GM23248 (cell line): Measurements from ENCODE around the gene CACNA1D. TPM values are rescaled to one million over a fixed set of nuclear protein-coding genes. Genes with fewer than 3 reads are reported as not detected.

Experiments used
- DNase-seq: peaks from one replicate; pipeline ENCODE4 v3.0.0-alpha.2; 2015
- H2AFZ ChIP-seq: fragments of 200-600 bp; sonication (generic); 2 replicates; pipeline ENCODE4 v1.6.1; 2016; ENCODE audit warnings: antibody characterized with exemption
- H3F3A ChIP-seq: fragments of 200-600 bp; sonication (generic); 2 replicates; pipeline ENCODE4 v1.6.1; 2016; ENCODE audit warnings: mild to moderate bottlenecking, antibody characterized with exemption, mixed run types; ENCODE audit not compliant: insufficient read depth
- H3K27ac ChIP-seq: fragments of 200-600 bp; sonication (generic); 2 replicates; pipeline ENCODE4 v1.5.1; 2016; ENCODE audit warnings: mild to moderate bottlenecking
- H3K27me3 ChIP-seq: fragments of 200-600 bp; sonication (generic); replicated peaks from 2 replicates; pipeline ENCODE4 v1.6.1; 2016; ENCODE audit warnings: mild to moderate bottlenecking; ENCODE audit not compliant: insufficient read depth
- H3K36me3 ChIP-seq: fragments of 200-600 bp; sonication (generic); 2 replicates; pipeline ENCODE4 v1.6.1; 2016; ENCODE audit warnings: low read depth, mild to moderate bottlenecking
- H3K4me1 ChIP-seq: fragments of 200-600 bp; sonication (generic); 2 replicates; pipeline ENCODE4 v1.6.1; 2016; ENCODE audit warnings: mild to moderate bottlenecking; ENCODE audit not compliant: insufficient read depth
- H3K4me2 ChIP-seq: fragments of 200-600 bp; sonication (generic); one replicate; pipeline ENCODE4 v1.6.1; 2016; ENCODE audit warnings: mild to moderate bottlenecking; ENCODE audit not compliant: unreplicated experiment
- H3K4me3 ChIP-seq: fragments of 200-600 bp; sonication (generic); 2 replicates; pipeline ENCODE4 v1.5.1; 2016; ENCODE audit warnings: mild to moderate bottlenecking
- H3K79me2 ChIP-seq: fragments of 200-600 bp; sonication (generic); 2 replicates; pipeline ENCODE4 v1.6.1; 2016; ENCODE audit warnings: mild to moderate bottlenecking; ENCODE audit not compliant: insufficient read depth
- H3K9ac ChIP-seq: fragments of 200-600 bp; sonication (generic); 2 replicates; pipeline ENCODE4 v1.6.1; 2016; ENCODE audit warnings: mild to moderate bottlenecking
- H3K9me2 ChIP-seq: fragments of 200-600 bp; sonication (generic); 2 replicates; pipeline ENCODE4 v1.6.1; 2016; ENCODE audit warnings: mixed run types, mild to moderate bottlenecking, moderate library complexity; ENCODE audit not compliant: insufficient read depth
- H3K9me3 ChIP-seq: fragments of 200-600 bp; sonication (generic); one replicate; pipeline ENCODE4 v1.6.1; 2017; ENCODE audit warnings: low read depth
- H4K20me1 ChIP-seq: fragments of 200-600 bp; sonication (generic); 2 replicates; pipeline ENCODE4 v1.6.0; 2016; ENCODE audit not compliant: insufficient read depth
- EZH2 ChIP-seq: fragments of 200-600 bp; sonication (generic); IDR thresholded peaks from 2 replicates; pipeline ENCODE4 v1.6.1; 2018; ENCODE audit warnings: antibody characterized with exemption, mild to moderate bottlenecking; ENCODE audit not compliant: insufficient read depth, poor library complexity, severe bottlenecking
- EZH2phosphoT487 ChIP-seq: fragments of 200-600 bp; sonication (generic); IDR thresholded peaks from 2 replicates; pipeline ENCODE4 v1.6.1; 2018; ENCODE audit warnings: antibody characterized with exemption, moderate library complexity, mild to moderate bottlenecking, low read depth; ENCODE audit not compliant: insufficient read depth
- WGBS, 2 experiments: methylation state at CpG; one replicate each; pipeline ENCODE4 v1.1.6; 2015 to 2017; ENCODE audit warnings: low lambda C conversion rate in 2 of 2, low coverage in 1 of 2; ENCODE audit errors: missing lambda C conversion rate in 2 of 2; 5-methylcytosine and 5-hydroxymethylcytosine counted together
- in situ Hi-C: fragments of 300-500 bp; cut with MboI; formaldehyde crosslinking; loops from 2 replicates; pipeline ENCODE4 v1.15.0; 2020
- polyA plus RNA-seq: library from polyadenylated mRNA; unstranded; fragments of >200 nt; fragmentation: Nextera tagmentation; extraction: Ambion mirVana; gene quantifications from 2 replicates; pipeline ENCODE4 v1.2.1, GENCODE V29; 2016
- total RNA-seq: library from RNA; depleted of rRNA; stranded (reverse); fragments of >200 nt; shearing (Covaris generic); gene quantifications from 2 replicates; pipeline ENCODE4 v1.2.3, GENCODE V29; 2014

CACNA1D gene
- total and polyA plus RNA-seq, 2 experiments from 2014 or later = not detected

GRCh38 chr3:53707222-53707621 is 212.8 kb downstream of the CACNA1D start:
- H3K4me1 ChIP-seq = no peaks in the 10 kb centered on the region
- no peak overlapping the region for H3K9ac ChIP-seq
- no peaks in the 10 kb centered on the region for H3K9me2 ChIP-seq

GRCh38 chr3:53708001-53708621 is 213.7 kb downstream of the CACNA1D start:
- H3K27me3 ChIP-seq = no peaks in the 10 kb centered on the region; the same call in 1 of the 2 replicates
- WGBS, 2 experiments = 43 to 51% methylated on average over 4 of the region's 4 CpGs

More at GRCh38 chr3:53707222-53707621, 212.8 kb downstream of the CACNA1D start:
- H4K20me1 ChIP-seq = no peaks in the 10 kb centered on the region
- no peak overlapping the region for H2AFZ ChIP-seq
- H3K4me2 ChIP-seq = no peak overlapping the region
- no peaks in the 10 kb centered on the region for H3K36me3 ChIP-seq
- in situ Hi-C loops = no loop called here
- H3F3A ChIP-seq = no peaks in the 10 kb centered on the region
- no peaks in the 10 kb centered on the region; the same call in 1 of the 2 replicates for H3K27me3 ChIP-seq
- H3K4me3 ChIP-seq = no peak overlapping the region
- H3K79me2 ChIP-seq = no peaks in the 10 kb centered on the region
- H3K9me3 ChIP-seq = no peaks in the 10 kb centered on the region
- no peak for DNase-seq
- no peak for TF ChIP-seq EZH2phosphoT487
- TF ChIP-seq EZH2 = no peak
- no peak overlapping the region for H3K27ac ChIP-seq

GRCh38 chr3:53709256-53709655 is 214.8 kb downstream of the CACNA1D start:
- WGBS, 2 experiments = 43 to 48% methylated on average over 6 of the region's 6 CpGs
- no peak overlapping the region for H2AFZ ChIP-seq
- no peaks in the 10 kb centered on the region for H3K79me2 ChIP-seq
- H3K4me3 ChIP-seq = no peak overlapping the region
- H4K20me1 ChIP-seq = no peaks in the 10 kb centered on the region
- no peaks in the 10 kb centered on the region; the same call in 1 of the 2 replicates for H3K27me3 ChIP-seq
- H3K9me2 ChIP-seq = no peaks in the 10 kb centered on the region
- TF ChIP-seq EZH2phosphoT487 = no peak
- TF ChIP-seq EZH2 = no peak
- no peak overlapping the region for H3K4me2 ChIP-seq
- no peaks in the 10 kb centered on the region for H3K4me1 ChIP-seq
- DNase-seq = no peak
- no peaks in the 10 kb centered on the region for H3F3A ChIP-seq
- no peak overlapping the region for H3K27ac ChIP-seq
- no peaks in the 10 kb centered on the region for H3K36me3 ChIP-seq
- no peaks in the 10 kb centered on the region for H3K9me3 ChIP-seq
- H3K9ac ChIP-seq = no peak overlapping the region
- in situ Hi-C loops = no loop called here

More at GRCh38 chr3:53708001-53708621, 213.7 kb downstream of the CACNA1D start:
- H3K9me2 ChIP-seq = no peaks in the 10 kb centered on the region
- no peaks in the 10 kb centered on the region for H3K4me1 ChIP-seq
- H2AFZ ChIP-seq = no peak overlapping the region
- H3K4me3 ChIP-seq = no peak overlapping the region
- H3K4me2 ChIP-seq = no peak overlapping the region
- no peak for DNase-seq
- no peaks in the 10 kb centered on the region for H3F3A ChIP-seq
- H3K79me2 ChIP-seq = no peaks in the 10 kb centered on the region
- no peak for TF ChIP-seq EZH2
- no peak for TF ChIP-seq EZH2phosphoT487
- H3K9ac ChIP-seq = no peak overlapping the region
- in situ Hi-C loops = no loop called here
- H4K20me1 ChIP-seq = no peaks in the 10 kb centered on the region
- no peak overlapping the region for H3K27ac ChIP-seq
- H3K9me3 ChIP-seq = no peaks in the 10 kb centered on the region
- no peaks in the 10 kb centered on the region for H3K36me3 ChIP-seq

GRCh38 chr3:53709860-53710674 is 215.7 kb downstream of the CACNA1D start:
- Histone ChIP-seq H3K27ac (no peak overlapping the region), H3K79me2 (no peaks in the 10 kb centered on the region), H3K9ac (no peak overlapping the region), H4K20me1 (no peaks in the 10 kb centered on the region), H3K36me3 (no peaks in the 10 kb centered on the region), H3F3A (no peaks in the 10 kb centered on the region), H3K4me1 (no peaks in the 10 kb centered on the region), H3K4me3 (no peak overlapping the region), H3K9me3 (no peaks in the 10 kb centered on the region), H3K9me2 (no peaks in the 10 kb centered on the region), H3K4me2 (no peak overlapping the region), H2AFZ (peak overlapping the region; percentile 47; the same call in 1 of the 2 replicates), H3K27me3 (no peaks in the 10 kb centered on the region; the same call in 1 of the 2 replicates)
- DNase-seq = peak; percentile 82
- in situ Hi-C loops = no loop called here
- TF ChIP-seq EZH2phosphoT487 = no peak
- no peak for TF ChIP-seq EZH2
- WGBS, 2 experiments = 12 to 15% methylated on average over 11 of the region's 11 CpGs
